C4-2B (cell line): ENCODE data around the gene MEIS1.

Source experiments
- H3K27ac ChIP-seq: fragments of 450-650 bp; 2 replicates; pipeline ENCODE4 v1.5.1; 2017
- ZFX ChIP-seq: fragments of 450-650 bp; IDR thresholded peaks from 2 replicates; pipeline ENCODE4 v1.6.1; 2017
- TF ChIP-seq, protein P1 (sequence below): fragments of 450-650 bp; conservative IDR thresholded peaks from 2 replicates; pipeline ENCODE4 v1.5.1; 2017; ENCODE audit warnings: mild to moderate bottlenecking

MEIS1 gene

DNA sequence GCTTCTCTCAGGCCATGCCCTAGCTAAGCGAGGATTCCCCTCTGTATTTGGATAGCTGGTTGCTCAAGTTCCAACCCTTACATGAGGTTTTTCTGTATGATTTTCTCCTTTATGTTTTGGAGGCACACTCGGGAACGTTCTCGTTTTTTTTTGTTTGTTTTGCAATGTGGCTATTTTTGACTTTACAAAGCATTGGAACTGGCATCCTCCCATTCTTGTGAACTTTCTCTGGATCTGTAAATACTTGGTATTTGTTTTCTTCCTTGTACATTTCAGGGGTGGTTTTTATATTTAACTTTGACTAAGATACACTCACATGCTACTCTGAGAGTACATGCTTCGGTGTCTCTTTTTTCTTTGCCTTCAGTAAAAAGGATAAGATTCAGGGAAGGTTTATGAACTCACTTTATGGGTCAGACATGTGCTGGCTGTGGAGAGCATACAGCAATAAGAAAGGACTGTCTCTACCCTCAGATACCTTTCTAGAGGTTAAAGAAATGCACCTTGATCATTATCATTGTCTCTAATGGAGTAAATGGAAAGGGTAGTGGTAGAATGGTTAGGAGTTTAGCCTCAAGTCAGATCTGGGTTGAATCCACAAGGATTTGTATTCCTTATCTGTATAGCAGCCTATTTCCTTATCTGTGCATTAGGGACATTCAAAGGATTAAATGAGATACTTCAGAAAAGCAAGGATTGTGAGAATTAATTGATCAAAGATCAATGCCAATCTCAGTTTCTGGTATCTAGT, 61.9 kb downstream of the MEIS1 start:
- peak overlapping the region; percentile 85; the same call in 1 of the 2 replicates for H3K27ac ChIP-seq
- TF ChIP-seq ZFX = no peak
- TF ChIP-seq, protein P1, sequence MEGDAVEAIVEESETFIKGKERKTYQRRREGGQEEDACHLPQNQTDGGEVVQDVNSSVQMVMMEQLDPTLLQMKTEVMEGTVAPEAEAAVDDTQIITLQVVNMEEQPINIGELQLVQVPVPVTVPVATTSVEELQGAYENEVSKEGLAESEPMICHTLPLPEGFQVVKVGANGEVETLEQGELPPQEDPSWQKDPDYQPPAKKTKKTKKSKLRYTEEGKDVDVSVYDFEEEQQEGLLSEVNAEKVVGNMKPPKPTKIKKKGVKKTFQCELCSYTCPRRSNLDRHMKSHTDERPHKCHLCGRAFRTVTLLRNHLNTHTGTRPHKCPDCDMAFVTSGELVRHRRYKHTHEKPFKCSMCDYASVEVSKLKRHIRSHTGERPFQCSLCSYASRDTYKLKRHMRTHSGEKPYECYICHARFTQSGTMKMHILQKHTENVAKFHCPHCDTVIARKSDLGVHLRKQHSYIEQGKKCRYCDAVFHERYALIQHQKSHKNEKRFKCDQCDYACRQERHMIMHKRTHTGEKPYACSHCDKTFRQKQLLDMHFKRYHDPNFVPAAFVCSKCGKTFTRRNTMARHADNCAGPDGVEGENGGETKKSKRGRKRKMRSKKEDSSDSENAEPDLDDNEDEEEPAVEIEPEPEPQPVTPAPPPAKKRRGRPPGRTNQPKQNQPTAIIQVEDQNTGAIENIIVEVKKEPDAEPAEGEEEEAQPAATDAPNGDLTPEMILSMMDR = no peak

DNA sequence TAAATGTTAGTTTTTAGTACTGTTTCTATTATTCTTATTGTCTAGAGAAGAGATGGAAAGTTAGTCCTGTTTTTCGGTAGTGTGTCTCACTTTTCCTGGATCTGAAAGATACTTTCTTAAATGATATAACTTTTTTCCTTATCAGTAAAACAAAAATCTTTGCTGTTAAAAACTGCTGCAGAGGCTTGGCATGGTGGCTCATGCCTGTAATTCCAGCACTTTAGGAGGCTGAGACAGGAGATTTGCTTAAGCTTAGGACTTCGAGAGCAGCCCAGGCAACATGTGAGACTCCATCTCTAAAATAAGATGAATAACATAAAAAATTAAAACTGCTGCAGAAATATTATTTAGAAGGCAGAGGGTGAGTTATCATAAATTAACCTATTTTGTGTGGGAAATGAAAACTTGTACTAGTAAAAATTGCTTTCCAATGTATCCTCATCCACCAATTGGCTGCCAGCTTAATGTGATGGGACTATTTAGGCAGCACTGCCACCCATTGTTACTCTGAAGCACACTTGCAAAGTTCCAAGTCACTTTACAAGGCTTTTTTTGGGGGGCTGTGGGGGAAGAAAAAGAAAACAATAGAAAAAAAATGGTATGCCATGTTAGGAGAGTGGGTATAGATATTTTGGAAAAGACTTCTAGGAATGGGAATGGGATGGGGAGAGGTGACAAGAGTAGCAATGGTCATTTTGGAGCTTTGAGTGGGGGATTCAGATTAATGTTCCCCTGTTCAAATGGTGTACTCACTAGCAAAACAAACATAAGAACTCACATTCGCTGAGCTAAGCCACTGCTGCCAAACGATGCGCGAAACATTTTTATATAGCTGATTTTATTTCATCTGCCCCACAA, 62.7 kb downstream of the MEIS1 start:
- TF ChIP-seq, protein P1 = no peak
- TF ChIP-seq ZFX = no peak
- H3K27ac ChIP-seq = no peak overlapping the region; the same call in 1 of the 2 replicates

DNA sequence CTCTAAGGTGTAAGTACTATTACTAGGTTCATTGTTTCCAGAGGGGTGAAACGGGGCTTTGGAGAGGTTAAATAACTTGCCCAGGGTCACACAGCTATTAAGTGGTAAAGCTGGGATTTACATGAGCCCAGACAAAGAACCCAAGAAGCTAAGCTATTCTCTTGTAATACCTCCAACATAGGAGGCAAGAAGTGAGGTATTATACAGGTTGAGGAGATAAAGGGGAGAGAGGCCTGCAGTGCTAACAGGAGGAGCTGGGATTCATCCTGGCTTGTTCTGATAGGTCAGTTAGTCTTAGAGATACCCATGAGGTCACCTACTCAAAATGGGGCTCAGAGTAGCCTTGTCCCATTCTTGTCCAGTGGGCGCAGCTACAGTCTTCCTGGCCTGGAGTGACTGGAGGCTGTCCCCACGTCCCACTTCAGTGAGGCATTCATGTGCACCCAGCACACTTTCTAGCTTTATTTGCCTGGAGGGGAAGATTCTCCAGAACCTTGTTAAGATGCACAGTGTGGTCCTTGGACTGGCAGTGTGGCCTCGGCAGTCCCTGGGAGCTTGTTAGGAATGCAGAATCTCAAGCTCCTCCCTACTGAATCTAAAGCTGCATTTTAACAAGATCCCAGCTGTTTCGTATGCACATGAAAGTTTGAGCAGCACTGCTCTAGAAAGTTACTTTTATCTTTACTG, 63.5 kb downstream of the MEIS1 start:
- peak overlapping the region; percentile 9; the same call in 1 of the 2 replicates for H3K27ac ChIP-seq
- TF ChIP-seq ZFX = no peak
- TF ChIP-seq, protein P1 = no peak

DNA sequence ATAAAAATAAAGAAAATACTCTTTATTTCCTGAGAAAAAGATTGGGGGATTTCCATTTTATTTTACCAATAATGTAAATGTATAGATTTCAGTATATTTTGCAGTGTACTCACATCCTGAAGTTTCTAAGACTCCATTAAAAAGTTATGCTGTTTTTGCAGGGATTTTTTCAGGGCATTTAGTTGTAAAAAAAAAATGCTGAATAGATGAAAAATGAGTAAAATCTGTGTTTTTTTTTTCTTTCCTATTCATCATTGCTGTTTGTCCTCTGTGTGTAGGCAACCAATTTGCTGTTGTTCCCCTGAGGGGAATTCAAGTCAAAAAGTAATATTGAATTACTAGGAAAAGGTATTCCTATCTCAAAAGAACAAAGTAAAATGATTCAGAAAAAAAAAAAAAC, 66.3 kb downstream of the MEIS1 start:
- H3K27ac ChIP-seq = no peak overlapping the region
- TF ChIP-seq ZFX = no peak
- TF ChIP-seq, protein P1 = no peak

DNA sequence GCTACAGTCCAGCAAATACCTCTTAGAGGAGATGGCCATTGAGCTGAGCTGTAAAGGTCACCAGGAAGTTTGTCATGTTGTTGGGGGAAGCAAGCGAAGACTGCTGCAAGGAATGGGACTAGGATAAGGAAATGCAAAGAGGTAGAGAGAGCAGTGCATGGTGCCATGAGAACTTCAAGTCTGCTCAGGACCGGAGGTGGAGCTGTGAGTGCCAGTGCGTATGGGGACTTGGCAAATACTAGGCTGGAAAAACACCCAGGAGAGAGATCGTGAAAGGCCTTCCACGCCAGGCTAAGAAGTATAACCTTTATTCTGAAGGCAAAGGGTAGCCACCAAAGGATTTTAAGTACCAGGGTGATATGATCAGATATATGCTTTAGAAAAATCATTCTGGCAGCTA, 71.3 kb downstream of the MEIS1 start:
- TF ChIP-seq ZFX = no peak
- TF ChIP-seq, protein P1 = no peak
- H3K27ac ChIP-seq = no peak overlapping the region

DNA sequence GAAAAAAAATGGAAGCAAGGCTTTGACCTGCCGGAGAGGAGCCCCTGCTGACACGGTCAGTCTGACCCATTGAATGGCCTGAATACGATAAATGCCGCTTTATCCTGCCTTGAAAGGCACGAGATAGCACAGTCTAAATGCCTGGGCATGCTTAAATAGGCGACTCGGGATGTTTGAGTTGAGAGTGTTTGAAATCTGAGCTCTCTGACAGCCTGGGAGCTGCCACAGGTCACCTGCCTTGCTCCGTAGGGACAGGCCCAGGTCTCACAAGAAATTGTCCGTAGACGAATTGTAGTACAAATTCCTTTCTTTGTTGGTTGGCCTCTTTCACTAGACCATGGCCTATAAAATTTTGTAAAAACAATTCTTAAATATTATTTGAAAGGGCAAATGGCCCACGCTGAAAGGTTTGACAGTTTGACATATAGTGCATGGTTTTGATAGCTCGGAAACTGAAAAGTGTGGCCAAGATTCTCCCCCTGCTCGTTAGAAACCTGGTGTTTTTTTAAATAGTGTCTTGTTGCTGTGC, 72.8 kb downstream of the MEIS1 start:
- H3K27ac ChIP-seq = no peak overlapping the region
- no peak for TF ChIP-seq ZFX
- TF ChIP-seq, protein P1 = no peak
